Stimulated activated CD8-positive, alpha-beta memory T cell treated with anti-CD3 and anti-CD28 coated beads, Interleukin-12 subunit alpha, Interleukin-12 subunit beta, amount 100 ng/mL, for 1 hour (primary cell): Measurements from ENCODE around the gene CTNNA2.

Source experiments
- DNase-seq: peaks from one replicate; pipeline ENCODE4 v3.0.0-alpha.2; 2020; ENCODE audit warnings: low read depth

The CTNNA2 gene

DNA sequence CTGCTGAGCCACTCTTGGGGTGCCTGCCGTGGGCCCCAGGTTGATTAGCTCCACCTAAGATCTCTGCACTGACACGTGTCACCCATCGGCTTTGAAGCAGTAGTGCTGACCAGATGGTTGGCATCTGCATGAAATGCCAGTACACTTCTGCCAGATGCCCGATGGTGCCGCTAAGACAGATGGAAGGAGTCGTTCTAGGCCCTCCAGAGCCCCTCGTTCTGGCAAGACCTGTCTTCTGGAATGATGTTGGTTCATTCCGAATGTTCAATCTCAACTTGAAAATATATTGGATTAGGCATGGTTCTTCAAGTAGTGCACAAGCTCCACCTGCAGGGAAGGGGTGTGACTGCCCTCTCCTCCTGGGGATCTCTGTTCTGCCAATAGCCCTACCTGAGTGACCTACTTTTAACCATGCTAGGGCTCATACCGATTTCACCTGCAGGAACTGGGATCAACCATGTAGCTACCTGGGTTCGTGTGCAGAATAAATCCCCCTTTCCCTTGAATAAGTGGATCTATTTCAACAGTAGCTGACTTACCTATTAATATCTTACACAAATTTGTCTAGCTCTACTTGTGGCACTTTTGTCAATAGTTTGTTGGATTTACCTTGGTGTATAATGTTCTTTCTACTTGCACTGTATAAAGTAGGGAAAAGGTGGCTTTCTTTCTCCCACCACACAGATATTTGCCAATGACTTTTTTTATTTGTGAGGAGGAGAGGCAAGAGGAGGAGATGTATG is 342.6 kb downstream of the CTNNA2 start:
- DNase-seq: no peak

DNA sequence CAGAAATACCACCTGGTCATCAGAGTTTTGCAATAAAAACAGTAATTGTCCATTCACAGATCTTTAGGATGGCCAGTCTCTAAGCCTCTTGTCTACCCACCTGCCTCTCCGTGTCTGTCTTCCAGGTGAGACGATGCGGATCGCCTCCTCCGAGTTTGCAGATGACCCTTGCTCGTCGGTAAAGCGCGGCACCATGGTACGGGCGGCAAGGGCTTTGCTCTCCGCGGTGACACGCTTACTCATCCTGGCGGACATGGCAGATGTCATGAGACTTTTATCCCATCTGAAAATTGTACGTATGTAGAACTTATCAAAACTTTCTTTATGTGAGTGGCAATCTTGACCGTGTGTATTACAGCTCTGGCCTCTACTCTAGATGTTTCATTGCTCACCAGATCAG is 345.0 kb downstream of the CTNNA2 start:
- no peak for DNase-seq

DNA sequence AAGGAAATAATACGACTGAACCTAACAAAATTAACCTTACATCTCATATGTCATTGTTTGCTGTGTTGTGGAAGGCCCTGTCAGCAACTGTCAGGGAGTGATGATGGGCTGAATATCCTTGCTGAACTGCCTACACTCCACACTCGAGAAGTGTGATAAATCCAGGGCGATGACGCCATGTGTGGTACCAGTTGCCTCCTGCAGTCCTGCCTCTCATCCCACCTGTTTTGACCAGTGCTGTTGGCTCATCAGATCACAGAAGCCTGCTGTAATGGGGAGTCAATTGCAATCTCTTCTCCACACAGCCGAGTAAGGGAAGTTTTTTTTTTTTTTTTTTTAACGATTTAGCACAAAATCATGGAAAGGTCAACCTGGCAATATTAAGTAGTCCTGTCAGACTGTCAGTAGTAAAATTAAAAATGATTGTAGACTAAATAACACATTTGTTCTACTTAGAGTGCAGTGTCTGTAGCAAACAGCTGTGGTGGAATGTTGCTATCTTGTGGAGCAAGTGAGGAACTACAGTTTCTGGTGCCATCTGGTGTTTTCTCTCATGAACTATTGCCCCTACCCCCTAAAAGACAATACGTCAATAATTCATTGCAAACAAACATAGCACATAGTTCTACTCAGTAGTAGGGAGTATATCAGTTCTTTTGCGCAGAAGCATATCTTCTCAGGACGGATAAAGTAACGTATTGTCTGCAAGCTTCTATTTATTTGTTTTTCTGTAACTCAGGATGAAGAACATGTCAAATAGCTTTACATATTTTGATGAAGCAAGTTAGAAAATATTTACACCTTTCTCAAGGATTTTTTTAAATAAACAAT is 347.6 kb downstream of the CTNNA2 start:
- no peak for DNase-seq

DNA sequence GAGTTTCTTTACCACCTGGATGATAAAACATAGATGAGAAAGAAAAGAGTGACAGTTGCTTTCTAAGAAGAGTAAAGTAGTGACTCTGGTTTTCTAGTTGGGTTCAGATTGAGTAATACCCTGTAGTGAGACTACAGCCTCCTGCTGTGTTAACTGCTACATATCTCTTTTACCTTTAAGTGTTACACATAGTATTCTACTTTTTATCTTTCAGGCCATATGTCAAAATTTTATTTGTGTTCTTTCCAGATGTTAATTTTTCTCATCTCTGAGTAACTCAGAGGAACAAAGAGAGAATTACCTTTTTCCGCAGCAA is 348.2 kb downstream of the CTNNA2 start:
- DNase-seq: no peak

DNA sequence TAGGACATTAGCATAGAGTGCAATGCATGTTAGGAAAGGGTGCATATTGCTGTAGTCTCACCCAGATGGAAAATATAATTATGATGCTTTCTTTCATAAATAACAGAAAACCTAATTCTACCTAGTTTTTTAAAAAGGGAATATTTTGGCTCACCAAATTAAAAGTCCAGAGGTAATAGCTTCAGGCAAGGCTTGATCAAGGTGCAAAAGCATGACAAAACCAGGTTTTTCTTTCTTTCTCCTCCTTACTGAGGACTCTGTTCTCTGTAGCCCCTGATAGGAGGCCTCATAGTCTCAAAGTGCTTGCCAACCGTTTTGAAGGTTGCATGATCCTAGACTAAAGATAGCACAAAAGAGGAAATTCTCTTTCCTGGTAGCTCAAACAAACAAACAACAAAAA is 349.9 kb downstream of the CTNNA2 start:
- DNase-seq: no peak

DNA sequence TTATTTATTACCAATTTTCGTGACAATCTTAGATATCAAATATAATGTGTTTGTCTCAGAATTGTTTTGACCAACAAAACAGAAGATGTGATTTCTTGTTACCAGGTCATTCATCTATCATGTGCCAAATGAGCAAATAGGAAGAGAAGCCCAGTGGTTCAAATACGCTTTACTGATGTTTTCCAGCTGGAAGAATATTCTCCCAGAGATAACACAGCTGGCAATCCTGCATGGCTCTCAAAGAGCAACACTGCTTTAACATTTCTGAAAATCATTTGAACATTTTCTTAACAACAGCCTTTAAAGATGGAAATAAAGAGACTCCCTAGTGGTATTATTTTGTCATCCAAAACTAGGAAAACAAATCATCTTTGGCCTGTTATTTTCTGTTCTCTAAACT is 359.8 kb downstream of the CTNNA2 start:
- no peak for DNase-seq

DNA sequence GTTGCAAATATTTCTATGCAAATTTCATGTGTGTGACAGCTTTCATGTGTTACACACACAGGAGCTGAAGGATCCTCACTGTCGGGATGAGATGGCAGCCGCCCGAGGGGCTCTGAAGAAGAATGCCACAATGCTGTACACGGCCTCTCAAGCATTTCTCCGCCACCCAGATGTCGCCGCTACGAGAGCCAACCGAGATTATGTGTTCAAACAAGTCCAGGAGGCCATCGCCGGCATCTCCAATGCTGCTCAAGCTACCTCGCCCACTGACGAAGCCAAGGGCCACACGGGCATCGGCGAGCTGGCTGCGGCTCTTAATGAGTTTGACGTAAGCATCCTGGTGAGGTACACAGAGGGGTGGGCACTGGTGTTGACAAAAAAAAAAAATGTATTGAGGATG is 361.2 kb downstream of the CTNNA2 start:
- DNase-seq: no peak

DNA sequence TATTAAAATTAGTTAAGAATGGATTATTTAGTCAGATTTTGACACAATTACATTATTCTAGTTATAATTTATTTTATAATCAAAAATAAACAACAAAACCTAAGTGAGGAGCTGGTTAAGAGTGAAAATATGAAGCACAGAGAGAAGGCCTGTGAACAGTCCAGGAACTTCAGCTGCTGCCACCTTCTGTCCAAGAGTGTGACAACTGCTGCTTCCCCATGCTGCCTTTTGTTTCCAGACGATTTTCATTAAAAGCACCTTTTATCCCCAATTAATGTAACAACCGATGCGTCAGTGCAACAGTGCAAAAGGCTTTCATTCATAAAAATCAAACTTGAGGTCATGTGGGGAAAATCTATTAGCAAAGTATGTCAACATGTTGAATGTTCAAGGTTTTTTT is 363.6 kb downstream of the CTNNA2 start:
- DNase-seq: no peak

DNA sequence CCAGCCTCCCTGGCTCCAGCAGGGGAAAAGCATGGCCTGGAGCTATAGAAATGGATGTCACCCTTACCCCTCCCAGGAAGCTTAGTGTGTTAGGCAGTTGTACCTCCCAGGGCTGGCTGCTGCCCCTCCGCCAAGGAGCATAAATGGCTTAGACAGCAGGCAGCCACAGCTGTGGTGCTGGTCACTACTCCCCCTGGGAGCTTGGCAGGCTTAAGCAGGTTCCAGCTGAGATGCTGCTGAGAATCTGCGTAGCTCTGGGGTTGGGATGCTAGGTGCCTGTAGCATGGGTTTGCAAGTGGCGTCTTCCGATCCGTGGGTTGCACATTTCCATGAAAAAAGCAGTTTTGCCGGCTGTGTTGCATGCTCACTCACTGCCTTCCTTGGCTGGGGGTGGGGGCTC is 369.7 kb downstream of the CTNNA2 start:
- no peak for DNase-seq

DNA sequence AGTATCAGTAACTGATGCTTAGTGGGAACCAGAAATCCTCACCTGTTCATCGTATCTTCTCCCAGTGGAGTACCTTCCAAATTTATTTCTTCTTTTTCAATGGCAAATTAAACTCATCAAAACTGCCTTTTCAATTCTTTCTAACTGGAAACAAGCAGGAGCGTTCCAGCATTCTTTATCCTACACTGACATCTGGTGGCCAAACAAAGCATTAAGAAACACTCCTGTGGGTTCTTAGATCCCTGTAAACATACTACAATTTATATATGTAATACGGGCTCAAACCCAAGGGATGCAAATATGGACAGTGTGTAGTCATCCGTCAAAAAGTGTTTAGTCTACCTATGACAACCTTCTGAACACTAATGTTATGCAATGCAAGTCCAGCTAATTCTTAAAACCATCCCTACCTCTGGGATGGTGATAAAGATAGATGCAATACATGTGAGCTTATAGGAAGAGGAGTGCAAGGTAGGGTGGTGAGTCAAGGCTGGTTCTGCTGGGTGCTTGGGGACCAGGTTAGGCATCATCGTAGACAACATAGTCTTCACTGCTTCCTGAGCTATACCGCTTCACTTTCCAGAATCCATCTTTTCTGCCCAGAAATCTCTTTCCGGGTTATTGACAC is 375.0 kb downstream of the CTNNA2 start:
- DNase-seq: no peak

DNA sequence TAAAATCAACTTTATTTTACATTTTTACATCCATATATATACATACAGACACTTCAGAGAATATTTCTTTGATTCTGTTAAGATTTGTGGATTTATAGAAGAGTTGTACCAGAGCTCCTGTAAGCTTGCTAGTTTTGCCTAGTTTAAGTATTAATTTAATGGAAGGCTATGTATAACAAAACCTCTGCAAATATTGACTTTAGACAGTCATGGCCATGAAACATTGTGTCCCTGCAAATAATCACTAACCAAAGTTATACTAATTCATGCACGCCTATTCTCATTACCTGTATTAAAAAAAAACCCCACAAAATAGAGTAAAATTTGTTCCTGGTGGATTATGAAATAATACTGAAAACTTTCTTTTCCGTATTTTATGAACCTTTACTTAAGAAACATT is 379.3 kb downstream of the CTNNA2 start:
- DNase-seq: no peak

DNA sequence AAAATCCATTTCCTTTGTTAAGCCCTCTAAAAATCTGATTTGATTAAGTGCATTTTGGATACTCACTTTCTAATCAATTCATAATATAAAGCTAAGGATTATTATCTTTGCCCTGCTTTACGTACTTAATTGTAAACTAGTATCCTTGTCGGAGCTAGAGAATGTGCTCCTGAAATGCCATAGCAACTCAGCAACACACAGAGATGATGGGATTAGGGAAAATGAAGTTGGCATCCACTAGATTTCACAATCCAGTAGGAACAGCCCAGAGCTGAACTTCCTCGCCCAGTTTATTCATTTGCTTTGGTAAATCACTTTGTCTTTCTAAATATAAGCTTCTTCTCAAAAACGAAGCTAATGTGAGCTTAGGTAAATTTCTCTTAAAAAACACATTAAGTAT is 386.3 kb downstream of the CTNNA2 start:
- DNase-seq: no peak

DNA sequence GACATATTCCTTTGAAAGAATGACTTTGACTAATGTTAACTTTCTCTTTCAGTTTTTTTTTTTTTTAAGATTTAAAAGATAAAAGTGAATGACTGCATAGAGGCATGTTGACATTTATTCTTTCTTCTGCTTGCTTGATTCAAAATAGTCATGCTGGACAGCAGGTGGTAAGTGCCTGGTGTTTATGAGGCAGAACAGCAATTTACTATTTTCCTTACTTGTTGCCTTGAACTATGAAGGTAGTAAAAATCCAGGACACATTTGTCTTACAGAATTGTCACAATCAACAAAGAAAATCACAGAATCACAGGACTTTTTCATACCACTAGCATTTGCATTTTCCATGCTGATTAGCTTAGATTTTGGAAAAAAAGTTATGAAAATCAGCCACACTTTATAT is 388.3 kb downstream of the CTNNA2 start:
- DNase-seq: no peak

DNA sequence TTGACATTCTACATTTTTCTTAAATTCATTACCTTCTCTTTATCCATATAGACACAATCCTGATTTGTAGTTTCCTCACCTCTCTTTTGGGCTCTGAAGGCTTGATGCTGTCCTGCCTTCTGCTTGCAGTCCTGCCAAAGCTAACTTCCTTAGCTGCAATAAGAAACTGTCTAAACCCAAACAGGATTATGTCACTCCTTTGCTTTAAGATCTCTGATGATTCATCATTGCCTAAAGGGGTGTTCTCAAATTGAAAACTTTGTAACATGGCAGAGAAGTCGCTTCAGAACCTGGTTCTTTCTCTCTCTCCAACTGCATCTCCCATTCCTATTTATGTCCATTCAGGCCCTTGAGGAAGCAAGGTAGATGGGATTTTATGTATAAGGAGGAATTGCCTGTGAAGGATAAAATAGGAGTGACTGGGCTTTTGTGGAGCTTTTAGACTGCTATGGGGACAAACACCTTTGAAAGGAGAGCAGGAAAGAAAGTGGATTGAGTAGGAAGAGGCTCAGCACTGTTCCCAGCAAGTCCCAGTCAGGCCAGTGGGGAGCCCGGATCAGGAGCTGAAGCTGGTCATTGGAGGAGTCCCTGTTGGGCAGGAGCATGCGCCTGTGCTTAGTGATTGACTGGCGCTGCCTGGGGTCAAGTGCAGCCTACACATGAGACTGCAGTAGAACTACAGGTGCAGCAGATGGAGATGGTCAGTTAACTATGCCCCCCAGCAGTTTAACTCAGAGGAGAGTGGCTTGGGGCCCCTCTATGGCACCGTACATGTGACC is 390.6 kb downstream of the CTNNA2 start:
- no peak for DNase-seq

DNA sequence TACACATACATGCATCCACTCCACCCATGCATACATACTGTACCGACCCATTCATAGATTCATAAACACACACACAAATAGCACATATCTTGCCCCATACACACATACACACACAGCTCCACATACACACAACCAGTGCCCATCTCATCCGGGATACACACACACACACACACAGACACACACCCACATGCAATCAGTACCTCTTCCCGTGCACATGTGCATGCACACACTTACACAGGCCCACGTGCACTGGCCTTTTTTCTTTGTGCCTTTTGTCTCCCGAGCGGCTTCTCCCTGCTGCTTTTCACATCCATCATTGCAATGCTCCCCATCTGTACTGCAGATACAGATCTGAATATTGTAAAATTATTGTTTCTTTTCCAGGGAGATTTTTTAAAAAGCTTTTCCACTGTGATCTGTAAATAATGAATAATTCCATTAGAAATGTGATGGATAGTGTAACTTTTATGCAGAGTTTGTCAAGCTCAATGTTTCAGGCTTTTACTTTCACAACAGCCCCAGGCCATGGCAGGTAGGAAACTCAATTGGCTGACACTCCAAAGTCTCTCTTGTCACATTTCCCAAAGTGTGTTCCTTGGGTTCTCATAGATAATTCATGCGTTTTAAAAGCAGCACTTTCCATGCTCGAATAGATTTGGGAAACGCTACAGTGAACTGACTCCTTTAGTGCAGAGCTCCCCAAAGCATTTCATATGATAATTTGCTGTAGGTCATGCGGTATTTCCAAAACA is 393.5 kb downstream of the CTNNA2 start:
- DNase-seq: no peak

DNA sequence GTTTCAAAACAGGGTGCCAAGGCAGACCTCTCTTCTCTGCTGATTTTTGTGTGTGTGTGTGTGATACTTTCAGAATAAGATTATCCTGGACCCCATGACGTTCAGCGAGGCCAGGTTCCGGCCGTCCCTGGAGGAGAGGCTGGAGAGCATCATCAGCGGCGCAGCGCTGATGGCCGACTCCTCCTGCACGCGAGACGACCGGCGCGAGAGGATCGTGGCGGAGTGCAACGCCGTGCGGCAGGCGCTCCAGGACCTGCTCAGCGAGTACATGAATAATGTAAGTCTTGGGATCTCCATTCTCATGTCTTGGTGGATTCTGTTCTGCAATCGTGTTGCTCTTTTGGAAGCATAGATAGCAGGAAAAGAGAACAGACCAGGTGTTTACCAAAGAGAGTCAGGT is 396.7 kb downstream of the CTNNA2 start:
- no peak for DNase-seq

DNA sequence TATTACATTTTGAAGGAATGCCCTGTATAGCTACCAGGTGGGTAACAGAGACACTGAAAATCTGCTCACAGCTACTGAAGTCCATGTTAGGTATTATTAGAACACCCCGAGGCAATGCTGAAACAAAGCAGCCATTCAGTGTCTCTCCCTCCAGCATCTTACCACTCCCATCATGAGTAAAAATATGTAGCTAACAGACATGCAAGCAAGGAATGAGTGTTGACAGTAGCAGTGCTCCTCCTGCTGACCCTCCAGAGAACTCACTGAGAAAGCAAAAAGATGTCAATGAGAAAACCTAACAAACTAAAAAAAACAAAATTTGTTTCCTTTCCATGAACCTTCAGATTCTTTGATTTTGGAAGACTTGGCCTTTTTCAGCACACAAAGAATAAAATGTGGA is 397.8 kb downstream of the CTNNA2 start:
- no peak for DNase-seq

DNA sequence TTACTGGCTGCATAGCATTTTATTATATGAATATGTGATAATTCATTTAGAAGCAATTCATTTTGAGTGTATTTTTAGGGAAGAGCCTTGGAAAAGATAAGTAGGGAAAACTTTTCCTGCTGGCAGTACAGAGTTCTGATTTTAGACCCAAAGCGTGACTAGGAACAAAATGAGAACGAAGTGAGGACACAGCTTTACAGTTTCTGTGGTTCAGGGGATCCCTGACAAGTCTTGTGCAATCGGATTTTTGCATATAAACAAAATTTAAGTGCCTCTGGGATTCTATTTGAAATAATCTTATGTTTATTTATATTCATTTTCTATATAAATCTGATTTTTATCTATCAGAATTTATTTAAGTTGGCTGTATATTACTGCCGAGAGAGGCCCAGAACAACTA is 402.6 kb downstream of the CTNNA2 start:
- no peak for DNase-seq

DNA sequence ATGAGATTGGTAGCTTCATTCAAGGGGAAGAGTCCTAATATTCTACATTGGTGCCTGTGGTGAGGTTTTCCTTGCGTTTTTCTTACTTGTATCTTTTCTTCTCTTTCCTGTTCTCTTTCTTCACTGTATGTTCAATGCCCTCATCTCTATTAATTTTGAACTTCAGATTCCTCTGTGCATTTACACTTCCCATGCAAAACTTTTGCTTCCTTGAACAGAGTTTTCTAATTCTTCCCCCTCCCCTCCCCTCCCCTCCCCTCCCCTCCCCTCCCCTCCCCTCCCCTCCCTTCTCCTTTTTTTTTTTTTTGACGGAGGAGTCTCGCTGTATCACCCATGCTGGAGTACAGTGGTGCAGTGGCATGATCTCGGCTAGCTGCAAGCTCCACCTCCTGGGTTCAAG is 403.4 kb downstream of the CTNNA2 start:
- no peak for DNase-seq

DNA sequence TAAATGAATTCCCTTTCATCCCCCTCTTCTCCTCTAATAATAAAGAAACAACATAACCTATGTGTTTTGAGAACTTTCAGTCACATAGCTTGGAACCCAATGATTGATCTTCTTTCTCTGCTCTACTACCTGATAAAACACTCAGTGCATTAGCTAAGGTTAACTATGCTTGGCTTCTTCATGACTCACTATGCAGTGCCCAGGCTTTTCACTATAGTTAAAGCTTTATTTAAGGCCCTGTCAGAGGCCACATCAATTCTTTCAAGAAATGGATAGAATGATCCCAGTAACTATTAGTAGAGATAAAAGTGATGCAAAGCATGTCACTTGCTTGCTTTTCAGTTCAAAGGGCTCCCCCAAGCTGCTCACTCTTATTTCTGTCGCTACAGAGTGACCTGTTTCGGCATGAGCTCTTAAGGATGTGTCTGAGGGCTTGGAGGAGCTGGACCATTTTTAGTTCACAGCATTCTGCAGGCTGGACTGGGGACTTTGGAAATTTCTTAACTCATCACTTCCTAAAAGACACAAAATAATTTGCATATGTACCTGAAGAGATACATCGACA is 407.7 kb downstream of the CTNNA2 start:
- no peak for DNase-seq

DNA sequence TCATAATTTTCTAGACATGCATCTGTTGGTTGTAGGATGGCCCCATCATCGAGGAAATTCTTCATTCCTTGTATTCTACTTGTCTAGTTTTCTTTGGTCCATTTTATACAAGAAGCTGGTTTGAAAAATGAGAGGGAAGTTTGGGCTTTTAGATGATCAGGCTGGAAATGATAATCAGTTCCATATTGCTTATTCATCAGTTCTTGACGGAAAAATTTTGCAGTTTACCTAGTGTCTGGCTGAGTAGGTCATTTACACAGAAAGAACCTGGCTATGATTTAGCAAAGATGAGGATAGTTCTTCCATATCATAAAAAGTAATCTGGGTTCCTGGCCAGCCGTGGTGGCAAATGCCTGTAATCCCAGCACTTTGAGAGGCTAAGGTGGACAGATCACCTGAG is 416.8 kb downstream of the CTNNA2 start:
- no peak for DNase-seq
